Activated CD8-positive, alpha-beta memory T cell treated with anti-CD3 and anti-CD28 coated beads, Interleukin-2, amount 50 U/mL, for 1 hour (primary cell): ENCODE data around the gene MAP7D1.

Source experiments
- DNase-seq: peaks from one replicate; pipeline ENCODE4 v3.0.0-alpha.2; 2020; ENCODE audit errors: extremely low read depth

The MAP7D1 gene

GRCh38 chr1:36126797-36127500 lies 29.0 kb upstream of the MAP7D1 start:
- no peak for DNase-seq

DNA sequence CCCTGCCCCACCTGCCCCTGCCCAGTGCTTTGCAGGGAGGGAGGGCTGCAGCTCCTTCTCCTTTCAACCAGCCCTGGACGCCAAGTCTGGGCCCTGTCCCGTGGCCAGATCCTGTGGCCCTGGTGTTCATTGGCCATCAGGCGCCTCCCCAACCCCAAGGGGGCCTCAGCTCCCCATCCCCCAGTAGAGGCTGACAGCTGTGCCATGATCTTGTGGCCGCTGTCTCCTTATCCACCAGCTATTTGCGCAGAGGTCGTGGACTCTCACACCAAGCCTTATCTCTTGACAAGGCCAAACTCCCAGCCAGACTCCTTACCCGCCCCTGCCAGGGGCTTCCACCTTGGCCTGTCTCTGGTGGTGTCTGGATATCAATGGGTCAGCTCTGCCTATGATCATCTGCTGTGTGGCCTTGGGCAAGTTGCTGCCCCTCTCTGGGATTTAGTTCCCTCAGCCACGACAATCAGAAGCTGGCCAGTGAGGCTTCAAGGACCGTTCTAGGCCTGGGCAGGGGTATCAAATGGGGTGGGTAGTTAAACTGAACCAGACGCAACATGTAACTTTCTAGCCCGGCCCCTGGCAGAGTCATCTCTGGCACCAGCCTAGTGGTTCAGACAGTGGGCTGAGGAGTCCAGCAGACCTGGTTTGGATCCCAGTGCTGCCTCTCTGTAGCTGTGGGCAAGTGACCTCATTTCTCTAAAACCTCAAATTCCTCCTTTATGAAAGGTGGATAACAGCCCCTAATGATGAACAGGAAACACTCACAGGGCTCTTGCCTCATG lies 27.6 kb upstream of the MAP7D1 start:
- no peak for DNase-seq

GRCh38 chr1:36128905-36129206 lies 27.1 kb upstream of the MAP7D1 start:
- no peak for DNase-seq

GRCh38 chr1:36132029-36132428 lies 23.9 kb upstream of the MAP7D1 start:
- no peak for DNase-seq

GRCh38 chr1:36133484-36133883 lies 22.5 kb upstream of the MAP7D1 start:
- DNase-seq = no peak

- DNase-seq = no peak
Observed at GRCh38 chr1:36134031-36134430, 21.9 kb upstream of the MAP7D1 start.

- no peak for DNase-seq
Observed at GRCh38 chr1:36134505-36135329, 21.2 kb upstream of the MAP7D1 start.

DNA sequence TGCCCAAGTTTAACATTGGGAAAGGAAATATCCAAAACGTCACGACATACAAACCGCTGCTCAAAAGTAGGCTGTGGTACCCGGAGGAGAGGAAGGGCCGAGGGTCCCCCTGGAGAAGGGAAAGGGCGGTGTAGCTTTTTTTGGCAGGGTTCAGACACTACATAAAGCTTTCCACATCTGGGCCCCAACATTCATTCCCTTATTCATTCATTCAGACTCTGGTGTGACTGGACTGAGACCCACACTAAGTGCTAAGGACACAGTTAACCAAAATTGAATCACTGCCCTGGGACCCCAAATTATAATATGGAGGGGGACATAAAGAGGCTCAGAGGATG lies 20.7 kb upstream of the MAP7D1 start:
- no peak for DNase-seq

- DNase-seq = no peak
Observed at GRCh38 chr1:36135796-36136195, 20.2 kb upstream of the MAP7D1 start.

DNA sequence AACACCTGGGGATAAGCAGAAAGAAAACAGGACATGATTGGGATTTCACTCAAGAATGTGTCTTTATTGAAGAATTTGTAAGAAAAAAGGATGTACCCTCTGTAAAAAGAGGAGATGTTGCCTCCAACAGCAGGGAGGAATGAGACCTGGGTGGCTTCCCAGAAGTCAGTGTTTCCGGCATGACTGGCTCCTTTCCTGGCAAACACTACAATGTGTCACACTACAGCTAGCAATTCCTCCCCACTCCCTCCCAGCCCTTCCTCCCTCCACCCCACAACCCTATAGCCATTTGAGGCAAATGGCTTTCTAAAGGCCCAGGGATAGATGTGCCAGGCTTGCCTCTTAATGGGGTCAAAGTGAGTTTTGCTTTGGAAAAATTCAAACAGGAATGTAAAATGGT lies 19.4 kb upstream of the MAP7D1 start:
- no peak for DNase-seq

DNA sequence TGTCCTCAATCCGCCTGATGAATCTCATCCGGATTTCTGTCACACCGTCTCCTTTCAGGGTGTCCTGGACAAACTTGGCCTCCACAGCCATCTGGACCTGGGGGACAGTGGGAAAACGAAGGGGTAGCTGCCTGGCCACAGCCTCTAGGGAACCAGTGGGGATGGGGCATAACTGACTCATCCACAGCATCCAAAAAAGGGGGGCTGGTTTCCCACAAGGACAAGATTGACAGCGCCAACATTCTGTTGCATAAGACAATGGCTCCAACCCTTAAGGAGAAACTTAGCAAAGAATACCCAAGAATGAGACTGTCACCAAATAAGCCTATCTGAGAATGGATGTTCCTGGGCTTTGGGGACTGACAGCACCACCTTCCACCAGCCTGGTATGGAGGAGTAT lies 18.7 kb upstream of the MAP7D1 start:
- DNase-seq = no peak

DNA sequence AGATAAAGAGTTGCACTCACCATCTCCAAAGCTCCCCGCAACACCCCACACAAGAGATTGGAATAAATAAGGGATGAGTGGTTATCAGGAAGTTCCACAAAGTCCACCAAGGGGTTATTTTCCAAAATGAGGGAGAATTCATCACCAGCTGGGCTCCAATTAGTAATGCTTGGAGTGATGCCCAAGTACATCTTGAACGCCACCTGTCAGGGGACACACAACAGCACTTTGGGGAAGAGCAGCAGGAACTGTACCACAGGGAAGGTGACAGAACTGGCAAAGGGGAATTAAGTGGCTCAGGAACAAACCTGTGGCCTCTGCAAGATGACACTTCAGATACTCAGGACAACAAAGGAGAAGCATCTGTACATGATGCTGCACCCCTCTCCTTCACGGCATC lies 18.2 kb upstream of the MAP7D1 start:
- no peak for DNase-seq

- DNase-seq = no peak
Observed at GRCh38 chr1:36139521-36139920, 16.4 kb upstream of the MAP7D1 start.

- DNase-seq = no peak
Observed at GRCh38 chr1:36142121-36142520, 13.8 kb upstream of the MAP7D1 start.

- DNase-seq = no peak
Observed at GRCh38 chr1:36143424-36143823, 12.5 kb upstream of the MAP7D1 start.

GRCh38 chr1:36144413-36144812 lies 11.5 kb upstream of the MAP7D1 start:
- DNase-seq = no peak

GRCh38 chr1:36148821-36149236 lies 7.1 kb upstream of the MAP7D1 start:
- no peak for DNase-seq

GRCh38 chr1:36149237-36149972 lies 6.6 kb upstream of the MAP7D1 start, which contains the start of gene TRAPPC3:
Gene TRAPPC3, minus strand, starts transcription at chr1:36149486. Its CDS starts 108 bp downstream, at chr1:36149378.
- peak; percentile 99 for DNase-seq

- no peak for DNase-seq
Observed at GRCh38 chr1:36149973-36150295, 6.0 kb upstream of the MAP7D1 start.

DNA sequence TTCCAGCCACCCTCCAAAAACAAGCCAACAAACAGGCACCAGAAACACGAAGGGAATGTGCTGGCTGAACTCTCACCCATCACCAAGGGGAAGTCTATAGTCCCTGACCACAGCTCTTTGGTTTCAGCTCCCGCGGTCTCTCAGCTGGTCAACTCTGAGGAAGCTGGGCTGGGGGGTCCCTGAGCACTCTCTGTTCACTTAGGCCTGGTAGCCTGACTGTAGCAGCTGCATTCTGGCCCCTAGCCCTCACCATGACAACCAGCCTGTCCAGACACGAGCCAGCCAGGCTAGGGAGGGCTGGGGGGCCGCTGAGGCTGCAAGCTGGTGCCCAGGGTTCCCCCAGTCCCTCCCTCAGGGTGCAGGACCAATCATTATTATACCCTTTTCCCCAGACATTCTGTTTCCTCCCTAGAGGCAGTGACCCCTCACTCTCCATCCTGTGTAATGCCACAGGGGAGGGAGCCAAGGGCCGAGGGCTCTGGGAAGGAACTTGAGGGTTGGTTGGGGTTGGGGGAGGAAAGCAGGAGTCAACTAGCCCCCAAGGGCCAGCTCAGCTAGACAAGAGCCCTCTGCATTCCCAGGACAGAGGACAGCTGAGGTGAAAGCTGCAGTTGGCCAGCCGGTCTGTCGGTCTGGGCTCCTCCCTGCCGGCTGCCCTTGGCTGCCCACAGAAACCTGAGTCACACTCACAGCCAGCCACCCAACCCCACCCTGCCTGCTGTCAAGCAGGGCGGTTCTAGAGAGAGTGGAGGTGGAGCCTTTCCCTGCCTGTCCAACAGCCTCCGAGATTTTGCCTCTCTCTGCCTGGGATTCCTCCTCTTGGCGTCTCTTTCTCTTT lies 5.4 kb upstream of the MAP7D1 start:
- no peak for DNase-seq

DNA sequence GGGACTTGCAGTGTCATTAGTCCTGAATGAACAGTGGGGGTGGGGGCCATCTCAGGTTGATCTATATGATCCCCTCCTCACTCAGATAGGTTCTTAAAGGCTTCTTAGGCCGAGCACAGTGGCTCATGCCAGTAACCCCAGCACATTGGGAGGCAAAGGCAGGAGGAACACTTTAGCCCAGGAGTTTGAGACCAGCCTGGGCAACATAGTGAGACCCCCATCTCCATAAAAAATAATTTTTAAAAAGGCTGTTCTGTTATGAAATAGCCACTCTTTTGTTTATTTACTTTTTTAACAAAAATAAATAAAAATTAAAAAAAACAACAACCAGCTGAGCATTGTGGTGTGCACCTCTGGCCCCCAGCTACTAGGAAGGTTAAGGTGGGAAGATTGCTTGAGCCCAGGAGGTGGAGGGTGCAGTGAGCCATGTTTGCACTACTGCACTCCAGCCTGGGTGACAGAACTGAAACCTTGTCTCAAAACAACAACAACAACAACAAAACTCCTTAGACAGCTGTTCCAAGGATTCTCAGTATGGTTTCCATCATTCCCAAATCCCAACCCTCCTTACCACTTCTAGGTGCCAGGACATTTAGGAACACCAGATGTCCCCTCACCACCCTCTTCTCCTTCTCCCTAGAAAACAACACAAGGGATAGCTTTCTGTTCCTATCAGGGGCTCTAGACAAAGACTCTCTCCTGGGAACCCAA lies 4.7 kb upstream of the MAP7D1 start:
- no peak for DNase-seq
